Calu3 (cell line): ENCODE results near the gene SPOCK3. TPM values are rescaled to one million over a fixed set of nuclear protein-coding genes. Genes with fewer than 3 reads are reported as not detected.

ENCODE experiments used
- BruUV-seq: library from RNA; stranded (reverse); fragments of 400-500 nt; replicated peaks from 2 replicates; lab custom pipeline; 2021; lab: Mats Ljungman, UMichigan
- CTCF ChIA-PET: fragments of 300-600 bp; sonication (Branson Sonifier 250); formaldehyde crosslinking; loops from one replicate; lab custom pipeline; 2022; ENCODE audit warnings: antibody characterized with exemption; lab: Charles Lee
- DNase-seq: peaks from one replicate; pipeline ENCODE4 v3.0.0; 2022
- H3K27ac Mint-ChIP-seq: one replicate; pipeline ENCODE4 v1.8.0; 2022; ENCODE audit warnings: mixed read lengths; ENCODE audit not compliant: unreplicated experiment
- H3K27me3 Mint-ChIP-seq: one replicate; pipeline ENCODE4 v1.8.0; 2022; ENCODE audit warnings: mixed read lengths; ENCODE audit not compliant: unreplicated experiment
- H3K36me3 Mint-ChIP-seq: one replicate; pipeline ENCODE4 v1.8.0; 2022; ENCODE audit warnings: mild to moderate bottlenecking, moderate library complexity, mixed read lengths; ENCODE audit not compliant: insufficient read depth, unreplicated experiment
- H3K4me1 Mint-ChIP-seq: one replicate; pipeline ENCODE4 v1.8.0; 2022; ENCODE audit warnings: mild to moderate bottlenecking, low read depth, mixed read lengths; ENCODE audit not compliant: unreplicated experiment
- H3K4me3 Mint-ChIP-seq: one replicate; pipeline ENCODE4 v1.8.0; 2022; ENCODE audit warnings: mild to moderate bottlenecking, low read depth, moderate library complexity, mixed read lengths; ENCODE audit not compliant: unreplicated experiment
- H3K9me3 Mint-ChIP-seq: one replicate; pipeline ENCODE4 v1.8.0; 2022; ENCODE audit warnings: low read depth, mixed read lengths; ENCODE audit not compliant: unreplicated experiment
- CTCF ChIP-seq: fragments of 200-600 bp; IDR thresholded peaks from one replicate; pipeline ENCODE4 v1.8.0; 2022; ENCODE audit warnings: antibody characterized with exemption; ENCODE audit not compliant: unreplicated experiment
- intact Hi-C: fragments of 100-400 bp; cut with micrococcal nuclease; formaldehyde crosslinking; loops from one replicate; pipeline ENCODE4 v1.10.0; 2022; ENCODE audit not compliant: unreplicated experiment
- total RNA-seq: library from RNA; stranded (reverse); gene quantifications from 2 replicates; pipeline ENCODE4 v1.2.3, GENCODE V29; 2022

The SPOCK3 gene
- total RNA-seq, 1 experiment from 2014 or later = 0.31 TPM

- no peak for TF ChIP-seq CTCF
- intact Hi-C loops = no loop called here
- BruUV-seq = no TSS peak
- H3K4me3 Mint-ChIP-seq = no peak overlapping the region
- CTCF ChIA-PET = no interaction called here
- DNase-seq = no peak
- peaks cover 3% of the 10 kb centered on the region for H3K9me3 Mint-ChIP-seq
- H3K27ac Mint-ChIP-seq = no peak overlapping the region
- H3K4me1 Mint-ChIP-seq = no peaks in the 10 kb centered on the region
- H3K36me3 Mint-ChIP-seq = peaks cover 10% of the 10 kb centered on the region
- no peaks in the 10 kb centered on the region for H3K27me3 Mint-ChIP-seq
Measured at GRCh38 chr4:167111092-167111491, 123.2 kb downstream of the SPOCK3 start.

GRCh38 chr4:167109859-167110258 lies 124.4 kb downstream of the SPOCK3 start:
- Mint-ChIP-seq H3K4me3 (no peak overlapping the region), H3K27ac (no peak overlapping the region)
- CTCF ChIA-PET = no interaction called here

DNA sequence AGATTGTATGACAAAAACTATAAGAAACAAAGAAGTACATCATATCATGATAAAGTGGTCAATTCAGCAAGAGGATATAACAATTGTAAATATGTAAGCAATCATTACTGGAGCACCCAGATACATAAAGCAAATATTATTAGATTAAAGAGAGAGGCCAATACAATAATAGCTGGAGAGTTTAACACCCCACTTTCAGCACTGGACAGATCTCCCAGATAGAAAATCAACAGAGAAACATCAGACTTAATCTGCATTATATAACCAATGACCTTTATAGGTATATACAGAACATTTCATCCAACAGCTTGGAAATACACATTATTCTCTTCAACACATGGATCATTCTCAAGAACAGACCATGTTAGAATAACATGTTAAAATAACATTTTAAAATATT lies 128.4 kb downstream of the SPOCK3 start:
- Mint-ChIP-seq H3K4me1 (no peaks in the 10 kb centered on the region), H3K36me3 (peaks cover 10% of the 10 kb centered on the region), H3K27ac (no peak overlapping the region)

More at GRCh38 chr4:167109859-167110258, 124.4 kb downstream of the SPOCK3 start:
- peaks cover 10% of the 10 kb centered on the region for H3K36me3 Mint-ChIP-seq
- H3K4me1 Mint-ChIP-seq = no peaks in the 10 kb centered on the region
- peaks cover 3% of the 10 kb centered on the region for H3K9me3 Mint-ChIP-seq
- H3K27me3 Mint-ChIP-seq = no peaks in the 10 kb centered on the region
- no peak for TF ChIP-seq CTCF
- DNase-seq = no peak
- intact Hi-C loops = no loop called here
- BruUV-seq = no TSS peak

GRCh38 chr4:167102475-167102874 lies 131.8 kb downstream of the SPOCK3 start:
- CTCF ChIA-PET = no interaction called here
- DNase-seq = no peak
- intact Hi-C loops = no loop called here
- Mint-ChIP-seq H3K27me3 (no peaks in the 10 kb centered on the region), H3K36me3 (no peaks in the 10 kb centered on the region), H3K9me3 (peaks cover 4% of the 10 kb centered on the region), H3K27ac (no peak overlapping the region), H3K4me1 (peaks cover 10% of the 10 kb centered on the region), H3K4me3 (no peak overlapping the region)
- TF ChIP-seq CTCF = no peak
- BruUV-seq = no TSS peak

More for the DNA sequence above, 128.4 kb downstream of the SPOCK3 start:
- BruUV-seq = no TSS peak
- no peaks in the 10 kb centered on the region for H3K27me3 Mint-ChIP-seq
- no peak for TF ChIP-seq CTCF
- intact Hi-C loops = no loop called here
- H3K4me3 Mint-ChIP-seq = no peak overlapping the region
- CTCF ChIA-PET = no interaction called here
- no peak for DNase-seq
- H3K9me3 Mint-ChIP-seq = peaks cover 6% of the 10 kb centered on the region
